ENCODE data around the gene RECQL5.
"Not testable (repeated sequence)": the region's sequence is repeated elsewhere in the genome, so short reads cannot be mapped to it uniquely, and the experiment has no call there.

DNA sequence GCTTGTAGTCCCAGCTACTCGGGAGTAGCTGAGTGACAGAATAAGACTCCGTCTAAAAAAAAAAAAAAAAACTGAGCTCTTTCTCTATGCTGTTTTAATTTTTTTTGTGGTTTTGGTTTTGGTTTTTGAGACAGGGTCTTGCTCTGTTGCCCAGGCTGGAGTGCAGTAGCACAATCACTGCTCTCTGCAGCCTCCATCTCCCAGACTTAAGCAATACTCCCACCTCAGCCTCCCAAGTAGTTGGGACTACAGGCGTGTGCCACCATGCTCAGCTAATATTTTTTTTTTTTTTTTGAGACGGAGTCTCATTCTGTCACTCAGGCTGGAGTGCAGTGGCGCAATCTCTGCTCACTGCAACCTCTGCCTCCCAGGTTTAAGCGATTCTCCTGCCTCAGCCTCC is 83.8 kb downstream of the RECQL5 start:
- TF ChIP-seq POLR2A (IDR thresholded peaks at IDR 0.05; ENCODE audit: low read length); GATA1 (IDR thresholded peaks at IDR 0.05; ENCODE audit: low read depth, low read length): not testable (repeated sequence)
